ENCODE data around the gene DIPK1C. TPM values are rescaled to one million over a fixed set of nuclear protein-coding genes. Genes with fewer than 3 reads are reported as not detected.

DIPK1C gene
- total and polyA plus RNA-seq, 2 of the 4 experiments (the other 2 are of a cell fraction) = not detected

DNA sequence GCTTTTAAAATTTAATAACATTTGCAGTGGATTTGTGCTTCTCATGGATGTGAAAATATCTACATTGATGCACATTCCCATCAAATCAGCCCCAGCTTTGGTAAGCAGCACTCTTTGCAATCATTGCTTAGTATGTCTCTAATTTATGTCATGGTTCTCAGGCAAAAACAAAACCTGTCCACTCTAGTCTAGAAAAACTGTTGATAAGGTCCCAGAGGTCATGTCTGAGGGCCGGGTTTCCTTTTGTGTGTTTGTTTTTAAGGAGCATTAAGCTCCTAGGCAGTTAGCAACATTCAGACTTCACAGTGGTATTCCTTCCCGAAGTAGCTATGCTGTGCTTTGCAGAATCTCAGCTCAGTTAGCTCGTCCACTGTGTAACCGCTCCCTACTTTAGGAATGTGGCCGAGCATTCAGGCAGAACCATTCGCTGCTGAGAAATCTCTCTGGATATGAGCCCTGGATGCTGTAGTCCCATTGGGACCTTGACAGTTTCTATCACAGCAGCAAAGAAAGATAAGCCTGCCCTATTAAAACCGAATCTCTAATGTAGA is 4.0 kb downstream of the DIPK1C start:
- Histone ChIP-seq H3K23ac (ENCODE audit: low read depth, low read length) (no peak overlapping the region), H2BK120ac (ENCODE audit: low read depth, low read length) (no peak overlapping the region), H2AK5ac (ENCODE audit: low read depth, low read length) (no peak overlapping the region), H2BK15ac (ENCODE audit: low read depth, low read length) (no peak overlapping the region), H3K18ac (ENCODE audit: low read depth, low read length) (no peak overlapping the region), H3K9me1 (ENCODE audit: insufficient read depth, low read length) (no peaks in the 10 kb centered on the region), H4K8ac (ENCODE audit: low read depth in 2 of 2, low read length in 2 of 2) (no peak overlapping the region), H3K79me1 (ENCODE audit: low read depth in 1 of 2, low read length in 2 of 2) (no peaks in the 10 kb centered on the region), H3K27me3 (ENCODE audit: control insufficient read depth, insufficient read depth, low read length) (peaks cover 43% of the 10 kb centered on the region), H2AK9ac (replicated peaks; ENCODE audit: low read depth, low read length, poor library complexity) (no peak overlapping the region), H3K14ac (replicated peaks; ENCODE audit: low read depth, low read length) (no peak overlapping the region), H3K9ac (ENCODE audit: low read depth, low read length) (no peak overlapping the region), H4K91ac (ENCODE audit: insufficient read depth, low read depth, low read length) (no peak overlapping the region), H2BK5ac (ENCODE audit: low read depth, low read length, poor library complexity, severe bottlenecking) (no peak overlapping the region), H2BK20ac (ENCODE audit: low read depth, low read length) (no peak overlapping the region), H2AFZ (replicated peaks; ENCODE audit: low read length, poor library complexity) (no peak overlapping the region), H3K36me3 (ENCODE audit: control insufficient read depth, insufficient read depth, low read length) (no peaks in the 10 kb centered on the region), H3K27ac (ENCODE audit: insufficient read depth, low read length) (no peak overlapping the region), H3K4ac (ENCODE audit: low read depth, low read length) (no peak overlapping the region), H3K4me3 (ENCODE audit: insufficient read depth, low read depth, low read length) (no peak overlapping the region), H3K4me1 (ENCODE audit: control insufficient read depth, insufficient read depth, low read length) (no peaks in the 10 kb centered on the region), H3K4me2 (ENCODE audit: low read depth, low read length) (no peak overlapping the region), H4K5ac (ENCODE audit: low read depth, low read length) (no peak overlapping the region), H3K56ac (ENCODE audit: extremely low read depth, insufficient read depth, low read length) (no peak overlapping the region), H3K9me3 (ENCODE audit: control insufficient read depth, insufficient read depth, low read length) (no peaks in the 10 kb centered on the region), H4K20me1 (ENCODE audit: insufficient read depth, low read length) (no peaks in the 10 kb centered on the region)
- BruUV-seq (replicated peaks) = no TSS peak
- in situ Hi-C loops (cut with MboI; ENCODE audit: low sequenced_read_pairs) = no loop called here
- TF ChIP-seq CHD1 (IDR thresholded peaks at IDR 0.05; ENCODE audit: low read depth, low read length) = no peak
- TF ChIP-seq, protein P1, sequence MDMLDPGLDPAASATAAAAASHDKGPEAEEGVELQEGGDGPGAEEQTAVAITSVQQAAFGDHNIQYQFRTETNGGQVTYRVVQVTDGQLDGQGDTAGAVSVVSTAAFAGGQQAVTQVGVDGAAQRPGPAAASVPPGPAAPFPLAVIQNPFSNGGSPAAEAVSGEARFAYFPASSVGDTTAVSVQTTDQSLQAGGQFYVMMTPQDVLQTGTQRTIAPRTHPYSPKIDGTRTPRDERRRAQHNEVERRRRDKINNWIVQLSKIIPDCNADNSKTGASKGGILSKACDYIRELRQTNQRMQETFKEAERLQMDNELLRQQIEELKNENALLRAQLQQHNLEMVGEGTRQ (IDR thresholded peaks at IDR 0.05; ENCODE audit: low read depth, low read length) = no peak
- no peak for TF ChIP-seq MAFK (IDR thresholded peaks at IDR 0.05; ENCODE audit: low read depth, low read length)
- no peak for TF ChIP-seq NFE2L2 (IDR thresholded peaks at IDR 0.05; ENCODE audit: low read depth, low read length)
- TF ChIP-seq POLR2A (IDR thresholded peaks at IDR 0.05; ENCODE audit: low read depth, low read length) = no peak
- TF ChIP-seq CEBPB (IDR thresholded peaks at IDR 0.05; ENCODE audit: low read depth, low read length) = no peak
- intact Hi-C loops (cut with micrococcal nuclease) = no loop called here
- ChIA-PET CTCF (interaction anchor here (0.6 kb wide), 2 partner anchors 10 to 111 kb away, joined by 3 read pairs; no protein-coding TSS in a partner anchor), POLR2A (ENCODE audit: unreplicated experiment) (no interaction called here)
- DNase-seq (no peak), ATAC-seq (ENCODE audit: low read depth) (no peak)
- dilution Hi-C loops (cut with HindIII; ENCODE audit: low sequenced_read_pairs, unreplicated experiment) = no loop called here
- 29% methylated on average over 2 of the region's 7 CpGs; no CpG with 5 or more reads in 1 of the 2 experiments for WGBS, 2 experiments (ENCODE audit: extremely low coverage in 2 of 2, insufficient read length in 1 of 2)

All from IMR-90 (cell line).